HG03103 (cell line): ENCODE measurements around the gene FAM136A.
A peak's percentile ranks its signal among the peaks of the same experiment; 100 is the strongest.
"Not testable (repeated sequence)": the region's sequence is repeated elsewhere in the genome, so short reads cannot be mapped to it uniquely, and the experiment has no call there.

Experiments used
- ATAC-seq: cut with Tn5 transposase; IDR thresholded peaks from one replicate; pipeline ENCODE4 v1.9.1; 2021; ENCODE audit warnings: low read depth; ENCODE audit not compliant: unreplicated experiment

The FAM136A gene

GRCh38 chr2:70301344-70302194 lies at the start of gene FAM136A:
Gene FAM136A (minus strand): TSS chr2:70302067. CDS start chr2:70302011, 56 bp downstream.
- ATAC-seq: peak; percentile 69

- ATAC-seq: no peak
Observed at GRCh38 chr2:70349921-70350685, 48.2 kb upstream of the FAM136A start.

- no peak for ATAC-seq
Observed at GRCh38 chr2:70347831-70348230, 46.0 kb upstream of the FAM136A start.

- no peak for ATAC-seq
Observed at GRCh38 chr2:70344195-70344594, 42.3 kb upstream of the FAM136A start.

GRCh38 chr2:70341477-70341765 lies 39.6 kb upstream of the FAM136A start:
- no peak for ATAC-seq

GRCh38 chr2:70340761-70341476 lies 39.1 kb upstream of the FAM136A start:
- no peak for ATAC-seq

GRCh38 chr2:70340075-70340474 lies 38.2 kb upstream of the FAM136A start:
- no peak for ATAC-seq

GRCh38 chr2:70336552-70336951 lies 34.7 kb upstream of the FAM136A start:
- ATAC-seq: no peak

GRCh38 chr2:70331012-70331411 lies 29.1 kb upstream of the FAM136A start:
- ATAC-seq: no peak

- no peak for ATAC-seq
Observed at GRCh38 chr2:70330476-70330875, 28.6 kb upstream of the FAM136A start.

- ATAC-seq: no peak
Observed at GRCh38 chr2:70328921-70329561, 27.2 kb upstream of the FAM136A start.

GRCh38 chr2:70325875-70326274 lies 24.0 kb upstream of the FAM136A start:
- ATAC-seq: no peak

GRCh38 chr2:70322518-70322917 lies 20.7 kb upstream of the FAM136A start:
- ATAC-seq: no peak

- ATAC-seq: no peak
Observed at GRCh38 chr2:70321370-70321769, 19.5 kb upstream of the FAM136A start.

GRCh38 chr2:70314640-70315039 lies 12.8 kb upstream of the FAM136A start:
- no peak for ATAC-seq

- no peak for ATAC-seq
Observed at GRCh38 chr2:70312560-70312959, 10.7 kb upstream of the FAM136A start.

GRCh38 chr2:70310899-70311298 lies 9.0 kb upstream of the FAM136A start:
- ATAC-seq: no peak

- no peak for ATAC-seq
Observed at GRCh38 chr2:70305531-70305930, 3.7 kb upstream of the FAM136A start.

GRCh38 chr2:70304498-70304897 lies 2.6 kb upstream of the FAM136A start:
- ATAC-seq: no peak

GRCh38 chr2:70303186-70303585 lies 1.3 kb upstream of the FAM136A start:
- no peak for ATAC-seq

GRCh38 chr2:70302195-70302546 lies 304 bp upstream of the FAM136A start:
- not testable (repeated sequence) for ATAC-seq
